CD4-positive, alpha-beta T cell treated with Interleukin-10 for 1 hour (primary cell): ENCODE data around the gene SPTBN1.
A peak's percentile ranks its signal among the peaks of the same experiment; 100 is the strongest.

Experiments used
- DNase-seq: peaks from one replicate; pipeline ENCODE4 v3.0.0-alpha.2; 2020

Gene SPTBN1

DNA sequence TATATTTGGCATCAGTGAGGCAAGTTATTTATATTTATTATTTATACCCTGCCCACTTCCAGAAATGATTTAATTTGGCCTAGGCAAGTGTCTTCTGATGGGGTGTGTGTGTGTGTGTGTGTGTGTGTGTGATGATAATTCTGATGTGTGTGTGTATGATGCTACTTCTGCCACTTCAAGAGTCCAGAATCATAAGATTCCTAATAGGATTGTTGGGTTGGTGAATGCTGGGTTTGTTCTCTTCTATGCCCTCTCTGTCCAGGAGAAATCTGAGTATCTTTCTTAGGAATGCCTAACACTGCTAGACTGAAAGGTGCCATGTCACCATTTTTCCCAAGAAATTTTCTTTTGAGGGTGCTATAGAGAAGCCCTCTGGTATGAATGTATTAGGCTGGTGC is 122.5 kb downstream of the SPTBN1 start:
- DNase-seq, result no peak

DNA sequence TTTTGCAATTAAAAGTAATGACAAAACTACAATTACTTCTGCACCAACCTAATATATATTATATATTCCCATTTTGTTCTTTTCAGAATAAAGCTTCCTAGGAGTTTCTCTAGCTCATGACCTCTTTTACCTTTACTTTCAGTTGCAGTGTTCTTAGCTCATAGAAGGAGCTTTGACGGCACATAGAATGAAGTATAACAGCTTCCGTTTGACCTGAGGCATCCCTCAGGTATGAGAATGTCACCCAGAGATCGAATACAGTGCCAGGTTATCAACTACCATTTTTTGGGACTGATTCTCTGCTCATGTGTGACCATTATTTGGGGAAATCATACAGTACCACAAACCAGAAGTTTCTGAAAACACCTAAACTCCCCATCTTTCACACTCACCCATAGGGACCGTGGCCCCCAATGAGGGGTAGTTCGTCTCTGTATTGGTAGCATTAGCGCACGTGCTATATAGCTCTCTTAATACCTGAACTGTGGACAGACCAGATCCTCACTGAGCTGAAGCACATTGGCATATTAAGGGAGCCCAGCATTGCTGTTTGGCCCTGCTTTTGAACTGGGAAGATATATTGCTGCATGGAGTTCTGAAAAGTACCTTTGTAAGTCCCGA is 123.0 kb downstream of the SPTBN1 start:
- DNase-seq, result no peak

DNA sequence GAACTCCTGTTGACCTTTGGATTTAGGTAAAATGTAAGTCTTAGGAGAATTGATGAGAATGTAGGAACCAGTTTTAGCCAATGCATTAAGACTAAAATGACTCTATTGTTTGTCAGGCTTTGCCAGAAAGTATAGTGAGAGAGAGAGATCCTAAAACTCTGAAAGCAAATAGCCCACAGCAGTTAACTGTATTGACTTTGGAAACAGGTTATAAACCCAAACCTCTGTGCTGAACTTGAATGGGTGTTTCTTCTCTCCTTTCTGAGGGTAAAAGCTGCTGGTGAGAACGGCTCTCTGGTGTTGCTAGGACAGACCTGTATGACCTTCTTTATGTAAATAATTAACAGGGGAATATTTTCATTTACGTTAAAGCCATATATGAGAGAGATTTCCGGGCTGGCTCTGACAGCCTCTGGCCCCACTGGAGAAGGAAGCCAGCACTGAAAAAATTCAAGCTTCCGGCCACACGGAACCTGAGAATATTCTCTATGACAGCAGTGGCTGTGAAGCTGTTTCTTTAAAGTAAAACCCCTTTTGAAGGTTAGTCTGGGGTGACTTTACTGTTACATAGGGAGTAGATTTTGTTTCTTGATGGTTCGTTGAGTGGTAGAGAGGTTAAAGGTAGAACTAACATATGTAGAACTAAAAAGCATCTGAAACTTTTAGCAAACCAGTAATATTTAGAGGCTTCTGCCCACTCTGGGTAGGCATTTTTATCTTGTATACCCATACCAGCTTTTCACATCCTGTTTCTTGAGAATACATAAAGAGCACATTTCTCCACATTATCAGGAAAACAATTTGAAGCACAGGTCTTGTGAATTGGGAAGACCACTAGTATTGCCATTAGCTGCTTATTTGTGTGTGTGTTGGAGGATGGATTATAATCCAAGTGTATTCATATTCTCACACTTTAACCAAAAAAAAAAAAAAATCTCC is 123.8 kb downstream of the SPTBN1 start:
- peak; percentile 72 for DNase-seq

DNA sequence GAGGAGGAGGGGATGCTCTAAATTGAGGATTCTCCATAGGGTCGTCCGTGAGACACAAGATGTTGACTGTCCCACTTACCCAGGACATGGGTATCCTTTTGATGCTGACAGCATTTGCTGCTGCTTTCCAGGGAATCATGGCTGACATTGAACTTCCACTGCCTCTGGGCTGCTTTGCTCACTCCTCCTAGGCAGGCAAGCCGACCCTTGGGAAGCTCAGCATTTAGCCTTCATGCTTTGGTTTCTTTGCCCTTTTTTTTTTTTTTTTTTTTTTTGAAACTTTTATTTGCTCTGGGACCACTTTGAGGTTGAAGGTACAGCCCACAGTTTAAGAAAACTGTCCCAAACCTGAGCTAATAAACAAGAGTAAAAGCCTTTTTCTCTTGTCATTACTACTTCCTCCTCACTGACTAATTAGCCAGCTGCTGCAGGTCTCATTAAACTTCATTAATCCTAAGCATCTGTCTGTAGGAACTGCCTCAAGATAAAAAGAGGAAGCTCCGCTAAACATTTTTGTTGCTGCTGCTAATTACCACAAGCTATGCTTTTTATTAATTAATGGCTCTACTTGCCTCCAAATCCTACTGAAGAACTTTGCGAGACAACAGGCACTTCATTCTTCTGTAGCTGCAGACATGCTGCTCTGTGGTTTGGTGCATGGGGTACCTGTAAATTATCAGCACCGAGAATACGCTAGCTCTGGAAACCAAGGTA is 125.4 kb downstream of the SPTBN1 start:
- DNase-seq, result no peak

DNA sequence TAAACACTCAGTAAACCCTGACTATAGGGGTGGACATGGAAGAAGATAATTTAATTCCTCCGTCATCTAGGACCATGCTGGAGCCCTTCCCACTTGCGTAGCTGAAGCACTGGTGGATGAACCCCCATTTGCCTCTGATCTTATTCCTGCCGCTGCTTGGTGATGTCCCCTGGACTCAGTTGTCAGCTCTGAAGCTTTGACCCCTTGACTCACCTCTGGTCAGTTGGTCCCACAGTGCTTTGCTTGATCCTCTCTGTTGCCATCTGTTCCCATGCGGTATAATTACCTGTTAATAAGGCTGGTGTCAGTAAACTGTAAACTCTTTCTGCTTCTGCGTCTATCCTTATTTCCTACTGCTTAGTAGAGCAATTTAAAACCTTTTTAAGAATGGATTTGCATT is 126.9 kb downstream of the SPTBN1 start:
- no peak for DNase-seq

DNA sequence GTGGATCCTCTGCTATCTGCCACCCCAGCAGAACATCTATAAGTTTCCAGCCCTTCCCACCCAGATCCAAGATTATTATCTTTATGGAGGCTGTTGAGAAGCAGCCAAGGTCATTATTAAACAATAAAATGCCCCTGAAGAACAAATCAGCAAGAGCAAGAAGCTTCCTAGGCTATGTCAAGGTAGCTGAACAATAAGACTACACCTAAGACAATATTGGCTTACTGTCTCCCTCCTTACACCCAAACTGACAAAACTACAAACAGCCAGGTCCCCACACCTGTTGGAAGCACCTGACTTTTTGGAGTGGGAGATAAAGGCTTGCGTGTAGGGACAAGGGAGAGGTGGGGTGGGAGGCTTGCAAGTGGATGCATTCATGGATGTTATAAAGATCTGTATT is 128.5 kb downstream of the SPTBN1 start:
- DNase-seq, result no peak

DNA sequence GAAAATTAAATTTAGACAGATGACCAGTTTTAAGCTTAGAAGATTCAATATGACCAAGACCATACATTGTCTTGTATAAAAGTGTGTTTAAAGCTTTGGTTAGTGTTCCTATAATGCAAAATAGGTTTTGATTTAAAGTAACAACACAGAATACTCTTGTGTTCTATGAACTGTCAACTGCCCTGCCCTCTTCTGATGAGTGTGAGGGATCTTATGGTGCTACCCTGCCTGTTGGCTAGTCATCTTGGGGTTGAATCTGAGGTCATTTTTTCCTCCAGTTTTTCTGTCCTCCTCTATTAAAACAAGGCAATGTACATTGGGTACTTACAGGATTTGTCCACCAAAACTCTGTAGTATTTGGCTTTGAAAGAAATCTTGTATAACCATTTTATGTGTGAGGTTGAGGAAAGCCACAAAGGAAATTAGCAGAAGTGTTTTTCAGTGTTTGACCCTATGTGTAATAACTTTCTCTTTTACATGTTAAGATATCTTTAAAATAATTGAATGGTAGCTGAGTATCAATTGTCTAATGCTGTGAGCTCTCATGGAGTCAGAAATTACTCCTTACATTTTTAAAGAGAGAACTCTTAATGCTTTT is 129.1 kb downstream of the SPTBN1 start:
- DNase-seq, result no peak

DNA sequence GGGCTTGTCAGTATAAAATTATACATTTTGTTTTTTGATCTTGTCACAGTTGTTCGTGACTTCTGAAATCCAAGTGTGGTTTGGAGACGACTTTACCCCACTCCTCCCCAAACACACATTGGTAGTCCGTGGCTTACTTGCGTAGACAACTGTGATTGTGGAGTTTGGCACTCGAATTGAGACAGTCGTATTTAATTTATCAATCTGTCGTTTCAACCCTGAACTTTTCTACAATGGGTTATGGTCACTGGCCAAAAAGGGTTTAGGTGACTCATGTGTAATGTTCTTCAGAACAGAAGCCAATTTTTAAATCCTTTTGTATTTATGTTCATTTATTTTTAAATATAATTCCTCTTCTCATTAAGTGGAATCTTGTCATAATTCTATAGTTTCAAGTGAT is 129.9 kb downstream of the SPTBN1 start:
- DNase-seq, result no peak

DNA sequence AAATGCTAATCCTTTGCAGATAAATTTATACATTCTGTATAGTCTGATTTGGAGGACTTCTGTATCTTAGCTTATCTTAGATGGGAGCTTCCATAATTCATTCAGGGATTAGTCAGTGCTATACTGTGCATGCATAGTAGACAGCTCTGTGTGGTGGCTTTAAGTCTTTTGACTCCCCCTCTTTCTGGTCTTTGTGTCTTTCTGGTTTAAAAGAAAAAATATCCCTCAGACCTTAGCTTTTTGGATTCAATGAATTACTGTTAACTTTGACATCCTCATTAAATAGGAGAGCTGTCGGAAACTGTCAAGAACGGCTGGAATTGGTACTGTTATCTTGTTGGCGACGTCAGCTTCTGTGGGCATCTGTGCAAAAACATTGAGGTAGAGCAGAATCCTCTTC is 130.4 kb downstream of the SPTBN1 start:
- DNase-seq, result no peak

DNA sequence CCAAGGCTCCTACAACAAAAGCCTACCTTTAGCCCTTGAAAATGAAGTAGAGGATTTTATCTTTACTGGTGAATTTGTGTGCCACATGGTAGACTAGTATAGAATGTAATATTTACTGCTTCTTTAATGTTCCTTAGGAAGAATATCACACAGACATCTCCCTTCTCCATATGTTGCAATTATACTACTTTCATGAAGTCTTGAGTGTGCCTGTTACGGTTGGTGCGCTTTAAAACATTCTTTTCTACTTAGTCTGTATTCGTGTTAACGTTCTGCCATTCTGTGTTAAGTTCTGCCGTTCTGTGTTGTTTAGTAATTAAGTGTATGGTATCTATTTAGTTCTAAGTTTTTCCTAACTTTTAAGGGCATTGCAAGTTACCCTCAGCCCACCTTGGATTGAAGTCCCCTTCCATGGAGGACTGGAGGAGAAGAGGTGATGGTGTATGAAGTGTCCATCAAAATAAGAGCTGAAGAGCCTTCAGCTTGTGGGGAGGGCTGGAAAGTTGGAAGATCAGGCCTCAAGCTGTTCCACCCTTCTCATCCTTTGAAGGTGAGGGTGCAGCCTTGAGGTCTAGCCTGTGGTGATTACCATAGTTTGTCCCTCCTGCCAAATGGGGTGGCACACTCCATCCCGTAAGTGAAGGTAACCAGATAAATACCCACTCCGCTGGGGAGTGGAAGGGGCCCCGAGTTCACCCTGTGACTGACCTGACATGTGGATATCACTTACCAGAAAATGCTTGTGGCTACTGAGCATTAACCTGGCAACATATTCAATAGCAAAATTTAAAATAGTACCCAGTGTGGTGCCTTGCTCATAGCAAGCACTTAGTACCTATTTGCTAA is 131.3 kb downstream of the SPTBN1 start:
- DNase-seq, result no peak

DNA sequence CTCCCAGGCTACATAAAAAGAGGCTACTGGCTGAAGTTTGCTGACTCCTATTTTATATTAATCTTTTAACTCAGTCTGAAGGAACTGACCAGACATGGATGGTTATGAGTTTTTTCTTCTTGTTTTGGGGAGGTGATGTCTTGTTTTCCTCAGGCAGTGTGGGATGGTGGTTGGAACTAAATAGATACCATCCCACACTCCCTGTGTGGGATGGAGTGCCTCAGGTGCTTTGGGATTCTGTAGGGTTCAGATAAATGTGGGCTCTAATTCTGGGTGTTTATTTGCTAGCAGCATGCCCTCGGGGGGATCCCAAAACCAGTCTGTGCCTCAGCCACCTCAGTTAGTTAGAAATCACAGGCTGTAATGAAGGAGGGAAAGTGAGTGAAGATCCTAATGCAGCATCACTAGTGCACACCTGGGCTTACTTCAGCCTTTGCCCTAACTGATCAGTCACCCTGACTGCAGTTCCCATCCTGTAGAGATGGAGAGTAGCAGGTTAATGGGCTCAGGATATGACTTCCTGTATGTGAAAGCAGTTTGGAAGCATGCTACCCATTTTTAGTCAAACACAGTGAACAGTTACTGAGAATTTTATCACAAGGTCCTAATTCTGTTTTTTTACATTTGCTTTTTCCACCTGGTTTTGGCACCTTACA is 132.2 kb downstream of the SPTBN1 start:
- DNase-seq, result no peak

DNA sequence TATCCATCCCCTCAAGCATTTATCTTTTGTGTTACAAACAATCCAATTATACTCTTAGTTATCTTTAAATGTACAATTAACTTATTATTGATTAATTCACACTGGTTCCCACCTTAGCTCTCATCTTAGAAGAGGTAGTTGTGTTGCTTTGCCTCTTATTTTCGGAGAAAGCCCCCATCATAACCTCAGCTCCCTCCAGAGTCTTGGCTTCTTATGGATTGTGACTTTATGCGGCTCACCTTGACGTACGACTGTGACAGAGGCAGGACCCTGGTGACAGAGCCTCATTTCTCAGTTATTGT is 132.9 kb downstream of the SPTBN1 start:
- DNase-seq, result no peak

DNA sequence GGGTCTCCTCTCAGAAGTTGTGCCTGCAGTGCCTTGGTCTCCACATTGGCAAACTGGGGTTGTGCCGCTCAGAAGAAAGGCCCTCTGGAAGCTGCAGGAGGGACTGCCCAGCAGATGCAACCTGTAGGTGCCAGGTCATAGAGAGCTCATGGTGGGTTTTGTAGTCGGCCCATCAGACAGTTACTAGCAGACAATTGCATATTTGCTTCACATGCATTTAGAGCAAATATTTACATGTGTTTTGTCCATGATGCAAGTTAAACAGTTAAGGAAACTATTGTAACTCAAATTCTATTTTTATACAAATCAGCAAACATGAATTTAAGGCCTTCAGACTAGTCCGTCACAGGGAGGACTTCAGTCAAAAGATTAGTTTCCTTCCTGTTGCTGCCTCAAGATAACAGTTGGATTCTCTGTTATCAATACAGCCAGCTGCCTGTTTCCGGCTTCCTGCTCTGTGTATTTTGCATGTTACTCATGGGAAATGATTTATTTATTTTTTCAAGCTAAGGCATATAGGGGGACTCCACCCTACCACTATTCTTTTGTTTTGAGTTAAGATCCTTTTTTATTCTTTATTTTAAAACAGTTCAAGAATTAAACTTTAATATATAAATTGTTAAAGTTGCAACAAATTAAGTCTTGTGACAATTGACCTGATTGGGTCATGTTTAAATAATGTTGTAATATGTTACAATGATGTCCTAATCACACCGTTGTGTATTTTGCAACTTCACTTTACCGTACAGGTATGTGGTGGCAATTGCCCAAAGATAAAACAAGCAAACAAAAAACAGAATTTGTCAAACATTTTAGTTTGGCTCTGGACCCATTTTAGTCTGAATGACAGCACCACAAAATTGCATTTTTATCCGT is 133.5 kb downstream of the SPTBN1 start:
- peak; percentile 60 for DNase-seq

DNA sequence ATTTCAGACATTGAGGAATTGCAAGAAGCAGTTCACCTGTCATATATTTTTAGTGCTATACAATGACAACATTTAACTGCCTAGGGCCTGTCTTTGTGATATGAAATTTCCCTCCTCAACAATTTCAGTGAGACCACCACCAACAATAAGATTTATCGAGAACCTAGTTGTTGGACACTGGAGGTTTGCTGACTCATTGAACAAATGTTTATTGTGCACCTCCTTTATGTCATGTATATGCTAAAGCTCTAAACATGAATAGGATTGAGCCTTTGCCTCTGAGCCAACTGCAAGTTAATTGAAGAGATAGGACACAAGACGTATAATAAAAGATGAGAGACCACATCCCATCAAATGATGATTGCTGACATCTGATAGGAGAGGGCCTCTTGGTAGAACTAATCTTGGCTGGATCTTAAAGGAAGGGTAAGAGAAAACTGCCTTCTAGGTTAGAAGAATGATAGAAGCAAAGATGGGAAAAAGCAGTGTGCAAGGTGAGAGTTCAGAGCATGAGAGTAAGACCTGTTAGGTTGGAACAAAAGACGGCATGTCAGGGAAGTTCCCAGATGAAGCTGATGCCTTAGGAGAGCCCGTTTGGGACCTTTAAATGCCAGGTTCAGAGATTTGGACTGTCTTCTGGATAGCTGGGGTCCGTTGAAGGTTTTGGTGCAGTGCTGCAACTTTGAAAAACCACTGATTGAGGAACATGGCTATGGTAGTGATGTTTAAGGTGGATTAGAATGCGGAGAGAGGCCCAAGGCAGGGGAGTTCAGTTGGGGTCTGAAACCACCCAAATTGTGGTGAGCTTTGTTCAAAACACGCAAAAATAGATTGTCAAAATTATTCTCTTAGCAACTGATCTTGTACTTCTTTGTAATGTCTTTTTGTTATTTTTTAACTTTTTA is 134.3 kb downstream of the SPTBN1 start:
- no peak for DNase-seq

DNA sequence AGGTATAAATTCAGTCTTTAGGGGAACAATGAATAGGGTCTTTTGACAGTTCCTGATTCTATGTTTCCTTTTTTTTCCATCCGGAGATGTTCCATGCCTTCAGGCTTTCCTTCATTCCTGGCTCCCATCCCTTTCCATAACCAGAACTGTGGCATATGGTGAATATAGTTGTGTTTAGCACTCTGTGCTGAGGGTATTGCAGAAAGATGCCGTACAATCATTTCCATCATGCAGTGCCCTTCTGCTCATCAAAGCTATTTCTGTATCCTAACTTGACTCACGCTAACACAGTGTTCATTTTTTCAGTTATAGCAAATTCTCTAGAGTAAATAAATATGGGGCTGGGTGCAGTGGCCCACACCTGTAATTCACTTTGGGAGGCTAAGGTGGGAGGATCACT is 135.4 kb downstream of the SPTBN1 start:
- no peak for DNase-seq

DNA sequence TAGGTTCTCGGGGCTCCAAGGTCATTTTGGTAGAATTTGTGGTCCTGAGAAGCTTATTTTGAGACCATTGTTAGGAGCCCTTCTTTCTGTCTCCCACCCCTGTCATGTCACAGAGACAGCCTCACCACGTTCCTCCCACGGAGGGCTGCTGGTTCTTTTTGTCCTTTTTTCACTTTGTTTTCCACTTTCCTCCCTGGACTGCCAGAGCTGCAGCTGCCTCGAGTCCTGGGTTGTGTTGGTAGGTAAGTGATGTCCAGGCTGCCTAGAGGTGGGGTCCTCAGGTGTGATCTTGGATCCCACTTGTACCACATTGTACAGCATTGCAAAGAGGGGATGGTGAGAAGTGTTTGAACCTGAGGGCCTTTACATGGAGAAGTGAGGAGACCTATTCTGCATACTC is 137.1 kb downstream of the SPTBN1 start:
- no peak for DNase-seq

DNA sequence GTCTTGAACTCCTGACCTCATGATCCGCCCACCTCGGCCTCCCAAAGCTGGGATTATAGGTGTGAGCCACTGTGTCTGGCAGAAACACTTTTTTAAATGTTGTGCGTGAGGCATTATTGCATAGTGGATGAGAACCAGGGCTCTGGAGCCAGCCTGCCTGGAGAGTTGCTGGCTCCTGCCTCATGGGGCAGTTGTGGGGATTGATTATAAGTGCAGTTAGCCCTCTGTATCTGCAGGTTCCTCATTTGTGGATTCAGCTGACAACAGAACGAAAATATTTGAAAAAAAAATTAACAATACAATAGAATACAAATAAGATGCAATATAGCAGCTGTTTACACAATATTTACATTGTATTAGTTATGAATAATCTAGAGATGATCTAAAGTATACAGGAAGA is 137.9 kb downstream of the SPTBN1 start:
- DNase-seq, result no peak

DNA sequence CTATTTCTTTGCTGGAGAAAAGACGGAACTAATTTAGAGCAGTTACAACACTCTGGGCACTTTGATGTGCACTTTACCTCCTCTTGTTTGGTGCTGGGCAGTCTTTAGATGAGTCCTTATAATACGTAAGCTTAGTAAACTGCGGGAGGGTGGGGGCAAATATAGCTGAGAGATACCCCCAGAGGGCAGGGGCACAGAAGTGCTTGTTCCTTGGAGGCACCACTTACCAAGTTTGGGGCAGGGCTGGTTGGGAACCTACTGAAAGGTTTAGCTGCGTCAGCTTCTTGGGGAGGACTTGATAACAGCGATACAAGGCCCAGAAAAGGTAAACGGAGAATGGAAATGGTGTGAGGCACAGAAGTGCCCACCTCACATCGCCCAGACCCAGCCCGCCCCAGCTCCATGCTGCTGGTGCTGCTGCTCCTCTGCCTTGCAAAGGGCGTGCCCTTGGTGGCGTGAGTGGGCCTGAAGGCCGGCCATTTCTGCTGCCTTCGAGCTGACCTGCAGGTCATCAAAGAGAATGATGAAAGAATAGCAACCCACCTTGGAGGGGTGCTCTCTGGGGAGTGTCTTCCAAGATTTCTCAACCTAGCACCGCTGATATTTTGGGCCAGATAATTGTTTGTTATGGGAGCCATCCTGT is 139.2 kb downstream of the SPTBN1 start:
- no peak for DNase-seq
